HepG2 (cell line): ENCODE measurements around the gene TCFL5. TPM values are rescaled to one million over a fixed set of nuclear protein-coding genes. Genes with fewer than 3 reads are reported as not detected.

Experiments
- ARID2 ChIP-seq: sonication (generic); formaldehyde crosslinking; IDR thresholded peaks from 2 replicates; pipeline ENCODE4 v1.8.1; 2022; ENCODE audit warnings: mild to moderate bottlenecking, missing genetic modification reagents, borderline replicate concordance
- ARNTL ChIP-seq: sonication (generic); formaldehyde crosslinking; IDR thresholded peaks from 2 replicates; pipeline ENCODE4 v1.4.0; 2020; ENCODE audit warnings: mild to moderate bottlenecking, missing genetic modification reagents
- E2F2 ChIP-seq: sonication (generic); formaldehyde crosslinking; IDR thresholded peaks from 2 replicates; pipeline ENCODE4 v1.4.0; 2020; ENCODE audit warnings: missing genetic modification reagents, borderline replicate concordance
- HMGXB4 ChIP-seq, 2 experiments: sonication (generic) in 1 of 2; formaldehyde crosslinking in 1 of 2; IDR thresholded peaks; 2 replicates each; pipeline versions ENCODE4 v1.4.0 to v1.6.1; 2018 to 2020; ENCODE audit warnings: missing genetic modification reagents in 2 of 2, borderline replicate concordance in 1 of 2, low read depth in 1 of 2, mild to moderate bottlenecking in 1 of 2, missing biosample characterization in 1 of 2
- KDM3A ChIP-seq: IDR thresholded peaks from 2 replicates; pipeline ENCODE4 v1.6.1; 2018; ENCODE audit warnings: low read depth, missing compliant biosample characterization
- MAFG ChIP-seq: sonication (generic); formaldehyde crosslinking; IDR thresholded peaks from 2 replicates; pipeline ENCODE4 v1.5.1; 2020; ENCODE audit warnings: mild to moderate bottlenecking, missing genetic modification reagents
- MED8 ChIP-seq: sonication (generic); formaldehyde crosslinking; IDR thresholded peaks from 2 replicates; pipeline ENCODE4 v1.8.1; 2023; ENCODE audit warnings: mild to moderate bottlenecking, missing genetic modification reagents; ENCODE audit not compliant: insufficient replicate concordance
- MEIS1 ChIP-seq: sonication (generic); formaldehyde crosslinking; IDR thresholded peaks from 2 replicates; pipeline ENCODE4 v1.9.0; 2021; ENCODE audit warnings: mild to moderate bottlenecking, missing genetic modification reagents, moderate library complexity, borderline replicate concordance
- NCOA2 ChIP-seq: sonication (generic); formaldehyde crosslinking; IDR thresholded peaks from 2 replicates; pipeline ENCODE4 v1.8.0; 2022; ENCODE audit warnings: inconsistent platforms
- PHF8 ChIP-seq: sonication (generic); formaldehyde crosslinking; IDR thresholded peaks from 2 replicates; pipeline ENCODE4 v1.5.0; 2020; ENCODE audit warnings: missing genetic modification reagents
- TBP ChIP-seq: sonication (generic); formaldehyde crosslinking; IDR thresholded peaks from 2 replicates; pipeline ENCODE4 v1.5.0; 2020; ENCODE audit warnings: missing genetic modification reagents
- THAP11 ChIP-seq: IDR thresholded peaks from 2 replicates; pipeline ENCODE4 v1.6.1; 2016; ENCODE audit warnings: missing biosample characterization, missing genetic modification reagents
- TMF1 ChIP-seq: sonication (generic); formaldehyde crosslinking; IDR thresholded peaks from 2 replicates; pipeline ENCODE4 v1.8.1; 2022; ENCODE audit warnings: low read depth, missing genetic modification reagents
- TRAFD1 ChIP-seq: sonication (generic); formaldehyde crosslinking; IDR thresholded peaks from 2 replicates; pipeline ENCODE4 v1.5.1; 2020; ENCODE audit warnings: missing genetic modification reagents, mild to moderate bottlenecking, borderline replicate concordance
- XBP1 ChIP-seq: sonication (generic); formaldehyde crosslinking; IDR thresholded peaks from 2 replicates; pipeline ENCODE4 v1.5.0; 2020; ENCODE audit warnings: missing genetic modification reagents
- ZBED4 ChIP-seq: sonication (generic); formaldehyde crosslinking; IDR thresholded peaks from 2 replicates; pipeline ENCODE4 v1.4.0; 2020; ENCODE audit warnings: missing genetic modification reagents, borderline replicate concordance
- ZEB1 ChIP-seq: IDR thresholded peaks from 2 replicates; pipeline ENCODE4 v1.6.1; 2012; ENCODE audit warnings: mild to moderate bottlenecking, low read depth, inconsistent platforms; ENCODE audit not compliant: insufficient replicate concordance
- ZNF18 ChIP-seq: sonication (generic); formaldehyde crosslinking; IDR thresholded peaks from 2 replicates; pipeline ENCODE4 v1.8.0; 2022; ENCODE audit warnings: mild to moderate bottlenecking, missing genetic modification reagents; ENCODE audit not compliant: insufficient replicate concordance
- polyA plus RNA-seq, 8 experiments: library from polyadenylated mRNA; depleted of rRNA in 3 of 8; stranded (reverse) in 7 of 8; unstranded in 1 of 8; fragments of >200 nt; fragmentation: Illumina TruSeq in 4 of 8; extraction: Trizol in 4 of 8; gene quantifications; 2 replicates each; pipeline versions ENCODE4 v1.2.1 to v1.2.3, GENCODE V29; 2011 to 2016; ENCODE audit warnings: low read depth in 4 of 8, missing spikeins in 1 of 8, mixed read lengths in 1 of 8; ENCODE audit not compliant: insufficient read depth in 1 of 8
- total RNA-seq, 5 experiments: library from RNA; depleted of rRNA; stranded (reverse); fragments of >200 nt; fragmentation: Illumina TruSeq; extraction: Trizol; gene quantifications; 2 replicates each; pipeline ENCODE4 v1.2.3, GENCODE V29; 2016; ENCODE audit warnings: low read depth in 1 of 5

TCFL5 gene
- total and polyA plus RNA-seq, 2 of the 13 experiments (the other 11 are each of a cell fraction or from before 2014, with no cell fraction given), result 14.8 to 20.0 TPM

GRCh38 chr20:62804627-62805154 lies 56.9 kb downstream of the TCFL5 start, which contains the start of gene OGFR (continued):
- TF ChIP-seq TRAFD1 (CRISPR knock-in tag), result no peak
- no peak for TF ChIP-seq E2F2 (CRISPR knock-in tag)
- no peak for TF ChIP-seq TBP (CRISPR knock-in tag)
- no peak for TF ChIP-seq MAFG
- 0 out of 2 replicates have a peak, but pooled peaks have one; percentile 41 for TF ChIP-seq ARNTL (CRISPR knock-in tag)
- no peak for TF ChIP-seq ZEB1
- TF ChIP-seq MEIS1 (CRISPR knock-in tag), result 0 out of 2 replicates have a peak, but pooled peaks have one; percentile 30
- no peak for TF ChIP-seq ZNF18 (CRISPR knock-in tag)
- TF ChIP-seq MED8 (CRISPR knock-in tag), result peak; percentile 42
- peak; percentile 90 for TF ChIP-seq PHF8 (CRISPR knock-in tag)
- TF ChIP-seq NCOA2 (CRISPR knock-in tag), result no peak
- peak; percentile 25; the same call in 1 of the 2 replicates for TF ChIP-seq ARID2 (CRISPR knock-in tag)
- TF ChIP-seq KDM3A (CRISPR knock-in tag), result 0 out of 2 replicates have a peak, but pooled peaks have one; percentile 33
- TF ChIP-seq ZBED4, result no peak
- peak; percentile 70 to 76; a peak in 3 of 4 replicates for TF ChIP-seq HMGXB4 (CRISPR knock-in tag; IDR thresholded peaks at IDR 0.05; ENCODE audit: borderline replicate concordance in 1 of 2, low read depth in 1 of 2)
- peak; percentile 70 for TF ChIP-seq THAP11 (CRISPR knock-in tag)
- TF ChIP-seq TMF1 (CRISPR knock-in tag), result peak; percentile 86; the same call in 1 of the 2 replicates
- no peak for TF ChIP-seq XBP1
